IPS DF 6.9 (cell line): Measurements from ENCODE around the gene WDHD1.
"Not testable (repeated sequence)": the region's sequence is repeated elsewhere in the genome, so short reads cannot be mapped to it uniquely, and the experiment has no call there.

Experiments used
- DNase-seq: peaks from one replicate; pipeline ENCODE4 v3.0.0-alpha.2; 2013; ENCODE audit warnings: low read depth, low spot score
- H3K27ac ChIP-seq: one replicate; pipeline ENCODE4 v1.5.1; 2013; ENCODE audit warnings: low read length, control low read depth
- H3K27me3 ChIP-seq: 2 replicates; pipeline ENCODE4 v1.6.1; 2013; ENCODE audit warnings: mild to moderate bottlenecking, low read length; ENCODE audit not compliant: control insufficient read depth, insufficient read depth
- H3K36me3 ChIP-seq: 2 replicates; pipeline ENCODE4 v1.6.1; 2013; ENCODE audit warnings: low read length; ENCODE audit not compliant: control insufficient read depth, insufficient read depth
- H3K4me1 ChIP-seq: 2 replicates; pipeline ENCODE4 v1.6.1; 2013; ENCODE audit warnings: low read length; ENCODE audit not compliant: control insufficient read depth, insufficient read depth
- H3K4me3 ChIP-seq: 2 replicates; pipeline ENCODE4 v1.5.1; 2013; ENCODE audit warnings: mild to moderate bottlenecking, low read length
- H3K9me3 ChIP-seq: 2 replicates; pipeline ENCODE4 v1.6.1; 2013; ENCODE audit warnings: low read length, inconsistent platforms; ENCODE audit not compliant: control insufficient read depth, insufficient read depth
- WGBS: extraction: QIAGEN DNeasy Blood & Tissue Kit; methylation state at CpG from one replicate; pipeline ENCODE4 v1.1.7; 2013; ENCODE audit warnings: mixed read lengths, missing lambda C conversion rate; ENCODE audit not compliant: insufficient read length, insufficient coverage; 5-methylcytosine and 5-hydroxymethylcytosine counted together

Gene WDHD1

GRCh38 chr14:55026793-55027561 is at the start of gene WDHD1, which contains the start of gene SOCS4:
Gene WDHD1 (minus strand): TSS chr14:55027099. CDS start chr14:55026787, 312 bp downstream.
Gene SOCS4 (plus strand): TSS chr14:55027236. CDS start chr14:55043042, 15,806 bp downstream.
- Histone ChIP-seq H3K27ac (peak within 1 kb of the TSS; percentile 7), H3K27me3 (no peaks in the 10 kb centered on the region), H3K9me3 (no peaks in the 10 kb centered on the region), H3K36me3 (no peaks in the 10 kb centered on the region; the same call in 1 of the 2 replicates), H3K4me1 (no peaks in the 10 kb centered on the region), H3K4me3 (peak within 1 kb of the TSS; percentile 99)
- peak; percentile 85 for DNase-seq
- no CpG with 5 or more reads among the region's 56 CpGs for WGBS

- no peak for DNase-seq
- H3K4me1 ChIP-seq, result peaks cover 2% of the 10 kb centered on the region; the same call in 1 of the 2 replicates
- no peaks in the 10 kb centered on the region for H3K36me3 ChIP-seq
- no peaks in the 10 kb centered on the region for H3K27me3 ChIP-seq
- H3K9me3 ChIP-seq, result no peaks in the 10 kb centered on the region
- H3K4me3 ChIP-seq, result no peak overlapping the region
- no CpG with 5 or more reads among the region's 3 CpGs for WGBS
- H3K27ac ChIP-seq, result no peak overlapping the region
These were observed 48.8 kb upstream of the WDHD1 start for GRCh38 chr14:55075628-55076175.

GRCh38 chr14:55074662-55075061 is 47.8 kb upstream of the WDHD1 start:
- no CpG with 5 or more reads among the region's 5 CpGs for WGBS
- Histone ChIP-seq H3K36me3 (no peaks in the 10 kb centered on the region), H3K4me1 (peaks cover 2% of the 10 kb centered on the region; the same call in 1 of the 2 replicates), H3K4me3 (no peak overlapping the region), H3K27ac (no peak overlapping the region), H3K27me3 (no peaks in the 10 kb centered on the region), H3K9me3 (no peaks in the 10 kb centered on the region)
- DNase-seq, result no peak

GRCh38 chr14:55073856-55074255 is 47.0 kb upstream of the WDHD1 start:
- peaks cover 2% of the 10 kb centered on the region; the same call in 1 of the 2 replicates for H3K4me1 ChIP-seq
- WGBS, result no CpG with 5 or more reads among the region's 2 CpGs

GRCh38 chr14:55071870-55072640 is 45.2 kb upstream of the WDHD1 start:
- Histone ChIP-seq H3K9me3 (no peaks in the 10 kb centered on the region), H3K27ac (no peak overlapping the region), H3K27me3 (no peaks in the 10 kb centered on the region), H3K4me3 (no peak overlapping the region), H3K4me1 (peaks cover 2% of the 10 kb centered on the region; the same call in 1 of the 2 replicates), H3K36me3 (no peaks in the 10 kb centered on the region)
- DNase-seq, result no peak
- no CpG with 5 or more reads among the region's 10 CpGs for WGBS

More at GRCh38 chr14:55073856-55074255, 47.0 kb upstream of the WDHD1 start:
- DNase-seq, result no peak
- Histone ChIP-seq H3K9me3 (no peaks in the 10 kb centered on the region), H3K4me3 (no peak overlapping the region), H3K27ac (no peak overlapping the region), H3K27me3 (no peaks in the 10 kb centered on the region), H3K36me3 (no peaks in the 10 kb centered on the region)

GRCh38 chr14:55070981-55071411 is 44.1 kb upstream of the WDHD1 start:
- no peaks in the 10 kb centered on the region for H3K36me3 ChIP-seq
- no peak overlapping the region for H3K27ac ChIP-seq
- H3K4me3 ChIP-seq, result no peak overlapping the region
- H3K27me3 ChIP-seq, result no peaks in the 10 kb centered on the region
- no CpG with 5 or more reads among the region's 4 CpGs for WGBS
- H3K4me1 ChIP-seq, result 0 out of 2 replicates have a peak, but pooled peaks cover 2% of the 10 kb centered on the region
- H3K9me3 ChIP-seq, result no peaks in the 10 kb centered on the region
- DNase-seq, result no peak

- Histone ChIP-seq H3K4me3 (no peak overlapping the region), H3K36me3 (peaks cover 10% of the 10 kb centered on the region; the same call in 1 of the 2 replicates), H3K9me3 (no peaks in the 10 kb centered on the region), H3K4me1 (no peaks in the 10 kb centered on the region), H3K27ac (no peak overlapping the region), H3K27me3 (no peaks in the 10 kb centered on the region)
- no CpG with 5 or more reads among the region's 1 CpG for WGBS
- DNase-seq, result no peak
These were observed 39.3 kb upstream of the WDHD1 start for GRCh38 chr14:55066223-55066622.

GRCh38 chr14:55065411-55065810 is 38.5 kb upstream of the WDHD1 start:
- H3K9me3 ChIP-seq, result no peaks in the 10 kb centered on the region
- H3K27ac ChIP-seq, result no peak overlapping the region
- peaks cover 10% of the 10 kb centered on the region; the same call in 1 of the 2 replicates for H3K36me3 ChIP-seq
- no peak for DNase-seq
- no CpG with 5 or more reads among the region's 2 CpGs for WGBS
- no peak overlapping the region for H3K4me3 ChIP-seq
- no peaks in the 10 kb centered on the region for H3K4me1 ChIP-seq
- H3K27me3 ChIP-seq, result no peaks in the 10 kb centered on the region

GRCh38 chr14:55064896-55065295 is 38.0 kb upstream of the WDHD1 start:
- WGBS, result no CpG with 5 or more reads among the region's 2 CpGs
- H3K27ac ChIP-seq, result not testable (repeated sequence)

More at GRCh38 chr14:55064896-55065295, 38.0 kb upstream of the WDHD1 start:
- not testable (repeated sequence) for H3K4me1 ChIP-seq, H3K4me3 ChIP-seq, H3K9me3 ChIP-seq, H3K36me3 ChIP-seq, DNase-seq, H3K27me3 ChIP-seq
